Liver (tissue), 9 donors: ENCODE results near the gene TUBGCP4. TPM values are rescaled to one million over a fixed set of nuclear protein-coding genes. Genes with fewer than 3 reads are reported as not detected.

Experiments
- DNase-seq: peaks from one replicate; pipeline ENCODE4 v3.0.0-alpha.2; 2017; ENCODE audit warnings: low spot score
- H3K27ac ChIP-seq, 2 donors: one replicate each; pipeline ENCODE4 v1.7.0; 2013; ENCODE audit warnings: inconsistent platforms in 2 of 2, low read length in 2 of 2, control low read depth in 1 of 2, low read depth in 1 of 2, mild to moderate bottlenecking in 1 of 2
- H3K27me3 ChIP-seq, 4 donors: one replicate each; pipeline versions ENCODE4 v1.6.1 to v1.7.0; 2013; ENCODE audit warnings: low read length in 3 of 4, inconsistent platforms in 1 of 4, mild to moderate bottlenecking in 1 of 4, moderate library complexity in 1 of 4; ENCODE audit not compliant: control insufficient read depth in 4 of 4, insufficient read depth in 4 of 4
- H3K36me3 ChIP-seq, 4 donors: one replicate each; pipeline versions ENCODE4 v1.6.1 to v1.7.0; 2013; ENCODE audit warnings: low read length in 3 of 4, mild to moderate bottlenecking in 3 of 4, low read depth in 1 of 4, moderate library complexity in 1 of 4; ENCODE audit not compliant: control insufficient read depth in 4 of 4, insufficient read depth in 3 of 4
- H3K4me1 ChIP-seq, 4 donors: one replicate each; pipeline versions ENCODE4 v1.6.1 to v1.7.0; 2013; ENCODE audit warnings: low read length in 3 of 4, mild to moderate bottlenecking in 3 of 4, moderate library complexity in 1 of 4; ENCODE audit not compliant: control insufficient read depth in 4 of 4, insufficient read depth in 4 of 4
- H3K4me3 ChIP-seq, 3 donors: one replicate each; pipeline versions ENCODE4 v1.6.1 to v1.7.0; 2013; ENCODE audit warnings: low read length in 3 of 3, control low read depth in 1 of 3, low read depth in 1 of 3, mild to moderate bottlenecking in 1 of 3
- H3K9ac ChIP-seq, 2 donors: one replicate each; pipeline ENCODE4 v1.7.0; 2013; ENCODE audit warnings: low read length in 2 of 2, mild to moderate bottlenecking in 2 of 2, moderate library complexity in 2 of 2, control low read depth in 1 of 2, low read depth in 1 of 2
- H3K9me3 ChIP-seq, 4 donors: one replicate each; pipeline versions ENCODE4 v1.6.1 to v1.7.0; 2013; ENCODE audit warnings: low read length in 3 of 4; ENCODE audit not compliant: control insufficient read depth in 4 of 4
- EGR1 ChIP-seq, 2 donors: IDR thresholded peaks; 2 replicates each; pipeline ENCODE4 v1.6.1; 2016 to 2018; ENCODE audit warnings: antibody characterized with exemption in 2 of 2, low read depth in 2 of 2
- FOXA1 ChIP-seq: IDR thresholded peaks from 2 replicates; pipeline ENCODE4 v1.6.1; 2016; ENCODE audit warnings: antibody characterized with exemption
- GABPA ChIP-seq, 2 donors: IDR thresholded peaks in 1 of 2; conservative IDR thresholded peaks in 1 of 2; 2 replicates each; pipeline ENCODE4 v1.6.1; 2016; ENCODE audit warnings: antibody characterized with exemption in 2 of 2, mild to moderate bottlenecking in 1 of 2, moderate library complexity in 1 of 2
- HNF4A ChIP-seq, 2 donors: conservative IDR thresholded peaks; 2 replicates each; pipeline ENCODE4 v1.6.1; 2016; ENCODE audit warnings: antibody characterized with exemption in 2 of 2, mild to moderate bottlenecking in 2 of 2
- HNF4G ChIP-seq: IDR thresholded peaks from 2 replicates; pipeline ENCODE4 v1.6.1; 2016; ENCODE audit warnings: antibody characterized with exemption
- JUND ChIP-seq, 2 donors: IDR thresholded peaks; 2 replicates each; pipeline ENCODE4 v1.6.1; 2016; ENCODE audit warnings: antibody characterized with exemption in 2 of 2
- MAX ChIP-seq: IDR thresholded peaks from 2 replicates; pipeline ENCODE4 v1.6.1; 2016; ENCODE audit warnings: antibody characterized with exemption
- NR2F2 ChIP-seq: IDR thresholded peaks from 2 replicates; pipeline ENCODE4 v1.6.1; 2016; ENCODE audit warnings: antibody characterized with exemption
- RAD21 ChIP-seq, 2 donors: IDR thresholded peaks; 2 replicates each; pipeline ENCODE4 v1.6.1; 2016; ENCODE audit warnings: antibody characterized with exemption in 2 of 2, mild to moderate bottlenecking in 2 of 2
- REST ChIP-seq: IDR thresholded peaks from 2 replicates; pipeline ENCODE4 v1.6.1; 2016; ENCODE audit warnings: antibody characterized with exemption, mild to moderate bottlenecking
- RXRA ChIP-seq, 2 donors: IDR thresholded peaks; 2 replicates each; pipeline ENCODE4 v1.6.1; 2017 to 2018; ENCODE audit warnings: antibody characterized with exemption in 2 of 2, mild to moderate bottlenecking in 1 of 2
- SP1 ChIP-seq: IDR thresholded peaks from 2 replicates; pipeline ENCODE4 v1.6.1; 2018; ENCODE audit warnings: antibody characterized with exemption, mild to moderate bottlenecking
- TAF1 ChIP-seq: conservative IDR thresholded peaks from 2 replicates; pipeline ENCODE4 v1.6.1; 2016; ENCODE audit warnings: antibody characterized with exemption, mild to moderate bottlenecking
- YY1 ChIP-seq: IDR thresholded peaks from 2 replicates; pipeline ENCODE4 v1.6.1; 2016; ENCODE audit warnings: antibody characterized with exemption, mild to moderate bottlenecking
- WGBS: extraction: QIAGEN DNeasy Blood & Tissue Kit; methylation state at CpG from one replicate; pipeline ENCODE4 v1.1.7; 2013; 5-methylcytosine and 5-hydroxymethylcytosine counted together
- polyA plus RNA-seq, 2 donors: library from polyadenylated mRNA; stranded (reverse) in 1 of 2; unstranded in 1 of 2; fragments of 200-250 nt in 1 of 2; fragments of >200 nt in 1 of 2; fragmentation: Nextera tagmentation in 1 of 2; extraction: Ambion mirVana in 1 of 2; gene quantifications; one replicate each; pipeline versions ENCODE4 v1.2.1 to v1.2.3, GENCODE V29; 2013 to 2015
- total RNA-seq, 2 donors: library from RNA; depleted of rRNA; stranded (reverse); fragments of >200 nt; gene quantifications; one replicate each; pipeline ENCODE4 v1.2.3, GENCODE V29; 2014
- TF ChIP-seq, protein P1 (sequence below): fragments of 150-350 bp; IDR thresholded peaks from 2 replicates; pipeline ENCODE4 v1.5.1; 2017; ENCODE audit warnings: improper control_type of control experiment, low read depth, low read length; ENCODE audit not compliant: missing input control
- TF ChIP-seq, protein P2 (sequence below): IDR thresholded peaks from 2 replicates; pipeline ENCODE4 v1.6.1; 2016; ENCODE audit warnings: antibody characterized with exemption
- TF ChIP-seq, protein P3 (sequence below): IDR thresholded peaks from 2 replicates; pipeline ENCODE4 v1.6.1; 2016; ENCODE audit warnings: antibody characterized with exemption
- donor health status: healthy.
- donor health status: healthy.
- donor health status: healthy.
- donor health status: healthy.
- donor health status: healthy.

The TUBGCP4 gene
- total and polyA plus RNA-seq, 4 donors, result 4.6 to 20.5 (median 12.4) TPM

DNA sequence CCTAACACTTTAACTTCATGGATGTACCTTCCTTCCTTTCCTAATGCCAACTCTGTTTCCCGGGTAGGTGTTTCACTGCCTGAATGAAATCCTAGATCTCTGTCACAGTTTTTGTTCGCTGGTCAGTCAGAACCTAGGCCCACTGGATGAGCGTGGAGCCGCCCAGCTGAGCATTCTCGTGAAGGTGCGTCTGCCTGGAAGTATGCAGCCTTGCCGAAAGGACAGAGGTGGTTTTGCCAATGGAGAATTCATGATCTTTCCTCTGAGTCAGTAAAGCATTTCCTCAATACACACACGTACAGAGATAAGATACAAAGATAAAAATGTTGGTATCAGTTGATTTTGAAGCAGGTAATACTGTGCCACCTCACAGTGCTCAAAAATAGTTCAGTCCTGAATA, 32.7 kb downstream of the TUBGCP4 start:
- H3K27me3 ChIP-seq, result no peaks in the 10 kb centered on the region
- no peak overlapping the region for H3K27ac ChIP-seq
- peaks cover 0 to 8% (median 6%) of the 10 kb centered on the region in 4 donors for H3K4me1 ChIP-seq
- H3K9me3 ChIP-seq, result no peaks in the 10 kb centered on the region
- H3K36me3 ChIP-seq, result peaks cover 4 to 86% (median 62%) of the 10 kb centered on the region in 4 donors
- no peak overlapping the region for H3K4me3 ChIP-seq
- TF ChIP-seq FOXA1 (no peak), EGR1 (IDR thresholded peaks at IDR 0.05; ENCODE audit: low read depth in 2 of 2) (no peak), REST (no peak), HNF4G (no peak), NR2F2 (no peak), JUND (IDR thresholded peaks at IDR 0.05) (no peak), RAD21 (IDR thresholded peaks at IDR 0.05) (no peak), GABPA (IDR thresholded peaks at IDR 0.05 in 1 of 2, conservative IDR thresholded peaks at IDR 0.05 in 1 of 2) (no peak), MAX (no peak), SP1 (no peak), YY1 (no peak), HNF4A (conservative IDR thresholded peaks at IDR 0.05) (no peak), RXRA (IDR thresholded peaks at IDR 0.05) (no peak)
- TF ChIP-seq, protein P1, sequence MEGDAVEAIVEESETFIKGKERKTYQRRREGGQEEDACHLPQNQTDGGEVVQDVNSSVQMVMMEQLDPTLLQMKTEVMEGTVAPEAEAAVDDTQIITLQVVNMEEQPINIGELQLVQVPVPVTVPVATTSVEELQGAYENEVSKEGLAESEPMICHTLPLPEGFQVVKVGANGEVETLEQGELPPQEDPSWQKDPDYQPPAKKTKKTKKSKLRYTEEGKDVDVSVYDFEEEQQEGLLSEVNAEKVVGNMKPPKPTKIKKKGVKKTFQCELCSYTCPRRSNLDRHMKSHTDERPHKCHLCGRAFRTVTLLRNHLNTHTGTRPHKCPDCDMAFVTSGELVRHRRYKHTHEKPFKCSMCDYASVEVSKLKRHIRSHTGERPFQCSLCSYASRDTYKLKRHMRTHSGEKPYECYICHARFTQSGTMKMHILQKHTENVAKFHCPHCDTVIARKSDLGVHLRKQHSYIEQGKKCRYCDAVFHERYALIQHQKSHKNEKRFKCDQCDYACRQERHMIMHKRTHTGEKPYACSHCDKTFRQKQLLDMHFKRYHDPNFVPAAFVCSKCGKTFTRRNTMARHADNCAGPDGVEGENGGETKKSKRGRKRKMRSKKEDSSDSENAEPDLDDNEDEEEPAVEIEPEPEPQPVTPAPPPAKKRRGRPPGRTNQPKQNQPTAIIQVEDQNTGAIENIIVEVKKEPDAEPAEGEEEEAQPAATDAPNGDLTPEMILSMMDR, result no peak
- TF ChIP-seq, protein P2, sequence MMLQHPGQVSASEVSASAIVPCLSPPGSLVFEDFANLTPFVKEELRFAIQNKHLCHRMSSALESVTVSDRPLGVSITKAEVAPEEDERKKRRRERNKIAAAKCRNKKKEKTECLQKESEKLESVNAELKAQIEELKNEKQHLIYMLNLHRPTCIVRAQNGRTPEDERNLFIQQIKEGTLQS, result no peak
- no peak overlapping the region for H3K9ac ChIP-seq
- no peak for DNase-seq
- 92% methylated on average over 8 of the region's 8 CpGs for WGBS

- Histone ChIP-seq H3K4me3 (no peak overlapping the region), H3K4me1 (peaks cover 0 to 8% (median 6%) of the 10 kb centered on the region in 4 donors), H3K9me3 (no peaks in the 10 kb centered on the region), H3K27ac (no peak overlapping the region), H3K36me3 (peaks cover 4 to 87% (median 61%) of the 10 kb centered on the region in 4 donors), H3K27me3 (no peaks in the 10 kb centered on the region), H3K9ac (no peak overlapping the region)
- WGBS, result 90% methylated on average over 5 of the region's 5 CpGs
- no peak for DNase-seq
- TF ChIP-seq, protein P1, result no peak
- TF ChIP-seq RAD21 (IDR thresholded peaks at IDR 0.05) (no peak), YY1 (no peak), HNF4A (conservative IDR thresholded peaks at IDR 0.05) (no peak), FOXA1 (no peak), NR2F2 (no peak), GABPA (IDR thresholded peaks at IDR 0.05 in 1 of 2, conservative IDR thresholded peaks at IDR 0.05 in 1 of 2) (no peak), TAF1 (no peak), HNF4G (no peak), REST (no peak), RXRA (IDR thresholded peaks at IDR 0.05) (no peak)
- TF ChIP-seq, protein P2, result no peak
- TF ChIP-seq, protein P3, sequence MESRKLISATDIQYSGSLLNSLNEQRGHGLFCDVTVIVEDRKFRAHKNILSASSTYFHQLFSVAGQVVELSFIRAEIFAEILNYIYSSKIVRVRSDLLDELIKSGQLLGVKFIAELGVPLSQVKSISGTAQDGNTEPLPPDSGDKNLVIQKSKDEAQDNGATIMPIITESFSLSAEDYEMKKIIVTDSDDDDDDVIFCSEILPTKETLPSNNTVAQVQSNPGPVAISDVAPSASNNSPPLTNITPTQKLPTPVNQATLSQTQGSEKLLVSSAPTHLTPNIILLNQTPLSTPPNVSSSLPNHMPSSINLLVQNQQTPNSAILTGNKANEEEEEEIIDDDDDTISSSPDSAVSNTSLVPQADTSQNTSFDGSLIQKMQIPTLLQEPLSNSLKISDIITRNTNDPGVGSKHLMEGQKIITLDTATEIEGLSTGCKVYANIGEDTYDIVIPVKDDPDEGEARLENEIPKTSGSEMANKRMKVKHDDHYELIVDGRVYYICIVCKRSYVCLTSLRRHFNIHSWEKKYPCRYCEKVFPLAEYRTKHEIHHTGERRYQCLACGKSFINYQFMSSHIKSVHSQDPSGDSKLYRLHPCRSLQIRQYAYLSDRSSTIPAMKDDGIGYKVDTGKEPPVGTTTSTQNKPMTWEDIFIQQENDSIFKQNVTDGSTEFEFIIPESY, result no peak
Measured at GRCh38 chr15:43404130-43404529, 33.2 kb downstream of the TUBGCP4 start.
